ENCODE measurements around the gene VSIG10L2.

The VSIG10L2 gene

GRCh38 chr11:125933030-125933813, 12.6 kb upstream of the VSIG10L2 start:
- ChIA-PET POLR2A (ENCODE audit: low non-redundant PET) (no interaction called here), CTCF (no interaction called here)
- no peak for DNase-seq (ENCODE audit: low spot score)
- no peak overlapping the region for H3K27ac ChIP-seq
- TF ChIP-seq, protein P1, sequence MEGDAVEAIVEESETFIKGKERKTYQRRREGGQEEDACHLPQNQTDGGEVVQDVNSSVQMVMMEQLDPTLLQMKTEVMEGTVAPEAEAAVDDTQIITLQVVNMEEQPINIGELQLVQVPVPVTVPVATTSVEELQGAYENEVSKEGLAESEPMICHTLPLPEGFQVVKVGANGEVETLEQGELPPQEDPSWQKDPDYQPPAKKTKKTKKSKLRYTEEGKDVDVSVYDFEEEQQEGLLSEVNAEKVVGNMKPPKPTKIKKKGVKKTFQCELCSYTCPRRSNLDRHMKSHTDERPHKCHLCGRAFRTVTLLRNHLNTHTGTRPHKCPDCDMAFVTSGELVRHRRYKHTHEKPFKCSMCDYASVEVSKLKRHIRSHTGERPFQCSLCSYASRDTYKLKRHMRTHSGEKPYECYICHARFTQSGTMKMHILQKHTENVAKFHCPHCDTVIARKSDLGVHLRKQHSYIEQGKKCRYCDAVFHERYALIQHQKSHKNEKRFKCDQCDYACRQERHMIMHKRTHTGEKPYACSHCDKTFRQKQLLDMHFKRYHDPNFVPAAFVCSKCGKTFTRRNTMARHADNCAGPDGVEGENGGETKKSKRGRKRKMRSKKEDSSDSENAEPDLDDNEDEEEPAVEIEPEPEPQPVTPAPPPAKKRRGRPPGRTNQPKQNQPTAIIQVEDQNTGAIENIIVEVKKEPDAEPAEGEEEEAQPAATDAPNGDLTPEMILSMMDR (conservative IDR thresholded peaks at IDR 0.05; ENCODE audit: low read depth), result no peak

DNA sequence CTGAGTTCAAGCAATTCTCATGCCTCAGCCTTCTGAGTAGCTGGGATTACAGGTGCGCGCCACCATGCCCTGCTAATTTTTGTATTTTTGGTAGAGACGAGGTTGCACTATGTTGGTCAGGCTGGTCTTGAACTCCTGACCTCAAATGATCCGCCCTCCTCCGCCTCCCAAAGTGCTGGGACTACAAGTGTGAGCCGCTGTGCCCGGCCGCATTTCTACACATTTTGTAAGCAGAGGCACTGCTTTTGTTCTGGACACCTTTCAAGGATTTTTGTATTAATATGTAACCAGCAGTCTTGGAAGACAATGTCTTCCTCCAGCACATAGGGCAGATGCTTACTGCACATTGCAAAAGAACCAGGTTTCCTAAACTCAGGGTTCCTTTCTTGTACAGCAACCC, 11.4 kb upstream of the VSIG10L2 start:
- TF ChIP-seq, protein P1 (conservative IDR thresholded peaks at IDR 0.05; ENCODE audit: low read depth), result no peak
- DNase-seq (ENCODE audit: low spot score), result no peak
- ChIA-PET POLR2A (ENCODE audit: low non-redundant PET) (no interaction called here), CTCF (no interaction called here)
- no peak overlapping the region for H3K27ac ChIP-seq

GRCh38 chr11:125935056-125935455, 10.8 kb upstream of the VSIG10L2 start:
- DNase-seq (ENCODE audit: low spot score), result no peak
- CTCF ChIA-PET, result no interaction called here
- TF ChIP-seq, protein P1 (conservative IDR thresholded peaks at IDR 0.05; ENCODE audit: low read depth), result no peak
- POLR2A ChIA-PET (ENCODE audit: low non-redundant PET), result no interaction called here
- H3K27ac ChIP-seq, result no peak overlapping the region

DNA sequence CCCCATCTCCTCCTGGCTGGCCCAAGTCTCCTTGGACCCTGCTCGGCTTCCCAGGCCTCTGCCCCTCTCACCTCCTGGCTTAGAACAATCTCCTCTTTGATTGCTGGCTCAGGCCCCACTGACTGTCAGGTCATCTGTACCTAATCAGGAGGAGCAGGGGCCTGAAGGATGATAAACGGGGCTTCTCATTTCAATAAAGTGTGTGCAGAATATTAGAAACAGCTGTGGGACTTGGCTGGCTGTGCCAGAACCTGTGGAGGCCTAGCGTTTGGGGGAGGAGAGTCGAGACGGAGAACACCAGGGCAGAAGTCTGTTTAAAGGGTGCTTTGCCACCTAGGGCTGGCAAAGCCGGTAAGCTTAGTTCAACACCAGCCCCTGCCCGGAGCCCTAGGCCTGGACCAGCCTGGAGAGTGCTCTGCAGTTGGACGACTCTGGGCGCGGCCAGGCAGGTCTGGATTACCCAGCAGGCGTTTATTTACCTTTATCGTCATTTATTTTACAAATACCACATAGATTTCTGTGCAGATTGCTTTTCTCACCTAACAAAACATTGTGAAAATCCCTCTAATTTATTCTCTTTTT, 10.1 kb upstream of the VSIG10L2 start:
- POLR2A ChIA-PET (ENCODE audit: low non-redundant PET), result no interaction called here
- CTCF ChIA-PET, result no interaction called here
- H3K27ac ChIP-seq, result no peak overlapping the region
- no peak for DNase-seq (ENCODE audit: low spot score)
- TF ChIP-seq, protein P1 (conservative IDR thresholded peaks at IDR 0.05; ENCODE audit: low read depth), result no peak

DNA sequence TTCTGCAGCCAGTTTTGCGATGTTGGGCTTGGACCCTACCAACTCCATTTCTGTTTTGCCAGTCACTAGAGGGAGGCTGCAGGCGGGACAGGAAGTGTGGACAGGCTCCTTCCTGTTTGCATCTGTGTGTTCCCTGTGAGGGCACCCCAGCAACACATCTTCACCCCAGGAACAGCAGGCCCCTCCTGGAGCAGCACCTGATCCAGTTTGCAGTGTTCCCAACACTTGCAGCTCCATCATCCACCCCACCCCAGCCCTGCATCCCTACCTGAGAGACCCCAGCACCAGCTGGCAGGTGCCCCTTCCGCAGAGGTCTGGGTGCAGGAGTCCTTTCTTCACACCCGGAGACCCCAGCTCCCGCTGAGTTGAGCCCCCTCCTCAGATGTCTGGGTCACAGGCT, 7.4 kb upstream of the VSIG10L2 start:
- TF ChIP-seq, protein P1 (conservative IDR thresholded peaks at IDR 0.05; ENCODE audit: low read depth), result no peak
- no peak for DNase-seq (ENCODE audit: low spot score)
- no peak overlapping the region for H3K27ac ChIP-seq
- CTCF ChIA-PET, result no interaction called here
- POLR2A ChIA-PET (ENCODE audit: low non-redundant PET), result no interaction called here

- no peak for DNase-seq (ENCODE audit: low spot score)
- POLR2A ChIA-PET (ENCODE audit: low non-redundant PET), result no interaction called here
- CTCF ChIA-PET, result interaction anchor here (1.9 kb wide), 1 partner anchor 123 kb away, joined by 5 read pairs; the partner anchor contains the start of gene CDON
- TF ChIP-seq, protein P1 (conservative IDR thresholded peaks at IDR 0.05; ENCODE audit: low read depth), result no peak
- no peak overlapping the region for H3K27ac ChIP-seq
Observed at GRCh38 chr11:125939081-125939521, 6.7 kb upstream of the VSIG10L2 start.
